GM18868 (cell line): Measurements from ENCODE around the gene PSD2.

Experiments used
- ATAC-seq: cut with Tn5 transposase; IDR thresholded peaks from one replicate; pipeline ENCODE4 v1.9.1; 2021; ENCODE audit warnings: mild to moderate bottlenecking, moderate library complexity; ENCODE audit not compliant: unreplicated experiment

The PSD2 gene

GRCh38 chr5:139795074-139796001, at the start of gene PSD2:
Gene PSD2 (plus strand): TSS chr5:139795808. CDS start chr5:139809441, 13,633 bp downstream.
- no peak for ATAC-seq

GRCh38 chr5:139746691-139747582, 48.7 kb upstream of the PSD2 start:
- peak; percentile 48 for ATAC-seq

- peak; percentile 2 for ATAC-seq
Observed at GRCh38 chr5:139747583-139748504, 47.8 kb upstream of the PSD2 start.

GRCh38 chr5:139748505-139748826, 47.1 kb upstream of the PSD2 start:
- no peak for ATAC-seq

GRCh38 chr5:139749242-139749641, 46.4 kb upstream of the PSD2 start:
- no peak for ATAC-seq

- ATAC-seq = no peak
Observed at GRCh38 chr5:139751236-139751635, 44.4 kb upstream of the PSD2 start.

- no peak for ATAC-seq
Observed at GRCh38 chr5:139752506-139753473, 42.8 kb upstream of the PSD2 start.

- ATAC-seq = peak; percentile 59
Observed at GRCh38 chr5:139755892-139756671, 39.5 kb upstream of the PSD2 start.

GRCh38 chr5:139756971-139757370, 38.6 kb upstream of the PSD2 start:
- no peak for ATAC-seq

- ATAC-seq = no peak
Observed at GRCh38 chr5:139757727-139758509, 37.7 kb upstream of the PSD2 start.

GRCh38 chr5:139758510-139759075, 37.0 kb upstream of the PSD2 start:
- no peak for ATAC-seq

- no peak for ATAC-seq
Observed at GRCh38 chr5:139759219-139759721, 36.3 kb upstream of the PSD2 start.

- ATAC-seq = no peak
Observed at GRCh38 chr5:139760066-139761056, 35.2 kb upstream of the PSD2 start.

GRCh38 chr5:139761057-139761450, 34.6 kb upstream of the PSD2 start:
- ATAC-seq = no peak

- no peak for ATAC-seq
Observed at GRCh38 chr5:139761501-139761900, 34.1 kb upstream of the PSD2 start.

- no peak for ATAC-seq
Observed at GRCh38 chr5:139762615-139763170, 32.9 kb upstream of the PSD2 start.
